GM12892 (cell line): ENCODE measurements around the gene C11orf42.

ENCODE experiments used
- DNase-seq: peaks from one replicate; pipeline ENCODE4 v3.0.0; 2011; ENCODE audit not compliant: insufficient read length
- FAIRE-seq: peaks from 2 replicates; lab custom pipeline; 2011; peaks lifted over from hg19 to GRCh38; lab: Jason Lieb, UNC
- POLR2A ChIP-seq: IDR thresholded peaks from 2 replicates; pipeline ENCODE4 v1.6.1; 2011; ENCODE audit warnings: low read depth, low read length, control low read depth
- POLR2AphosphoS5 ChIP-seq: IDR thresholded peaks from 2 replicates; pipeline ENCODE4 v1.6.1; 2011; ENCODE audit warnings: low read depth, low read length, control low read depth
- TAF1 ChIP-seq: IDR thresholded peaks from 2 replicates; pipeline ENCODE4 v1.6.1; 2011; ENCODE audit warnings: low read depth, mild to moderate bottlenecking, control low read depth, low read length, borderline replicate concordance

The C11orf42 gene

DNA sequence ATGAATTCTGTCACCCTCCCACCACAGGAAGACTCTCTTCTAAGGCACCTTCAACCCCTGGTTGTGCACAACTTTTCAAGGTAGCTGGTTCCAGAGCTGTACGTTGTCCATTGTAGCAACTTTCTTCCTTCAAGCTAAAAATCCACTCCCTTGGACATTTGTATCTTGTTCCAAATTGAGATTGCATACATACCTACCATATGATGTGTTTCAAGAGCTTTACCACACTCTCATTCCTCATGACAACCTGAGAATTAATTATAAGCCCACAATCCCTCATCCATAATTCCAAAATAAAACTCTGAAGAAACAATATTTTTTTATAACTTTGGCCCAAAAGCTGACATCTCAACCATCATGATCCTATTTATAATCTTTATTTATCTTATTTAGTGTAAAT lies 3.3 kb upstream of the C11orf42 start:
- no peak for DNase-seq
- TF ChIP-seq POLR2AphosphoS5 (no peak), TAF1 (no peak), POLR2A (no peak)
- no peak for FAIRE-seq

DNA sequence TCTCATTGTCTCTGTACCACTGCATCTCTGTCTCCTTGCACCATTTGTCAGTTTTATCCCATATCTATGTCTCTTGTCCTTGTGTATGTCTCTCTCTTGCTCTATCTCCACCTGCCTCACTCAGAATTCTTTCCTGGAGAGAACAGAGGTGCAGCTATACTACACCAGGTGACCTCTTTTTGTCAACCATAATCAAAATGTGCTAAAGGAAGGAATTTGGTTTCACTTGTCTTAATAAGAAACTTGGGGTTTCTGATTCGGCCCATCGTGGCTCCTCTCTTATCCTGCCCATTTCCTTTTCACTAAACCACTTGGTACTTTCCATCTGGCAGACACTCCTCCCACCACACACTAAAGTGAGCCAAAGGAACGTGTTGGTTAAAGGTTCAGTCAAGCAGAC lies 2.0 kb upstream of the C11orf42 start:
- DNase-seq (no peak), FAIRE-seq (peak; percentile 90)
- TF ChIP-seq TAF1: no peak
- TF ChIP-seq POLR2AphosphoS5: no peak
- TF ChIP-seq POLR2A: no peak

- TF ChIP-seq POLR2AphosphoS5 (no peak), TAF1 (no peak), POLR2A (no peak)
- DNase-seq: no peak
- FAIRE-seq: no peak
Observed at GRCh38 chr11:6204706-6205105, 651 bp upstream of the C11orf42 start.

DNA sequence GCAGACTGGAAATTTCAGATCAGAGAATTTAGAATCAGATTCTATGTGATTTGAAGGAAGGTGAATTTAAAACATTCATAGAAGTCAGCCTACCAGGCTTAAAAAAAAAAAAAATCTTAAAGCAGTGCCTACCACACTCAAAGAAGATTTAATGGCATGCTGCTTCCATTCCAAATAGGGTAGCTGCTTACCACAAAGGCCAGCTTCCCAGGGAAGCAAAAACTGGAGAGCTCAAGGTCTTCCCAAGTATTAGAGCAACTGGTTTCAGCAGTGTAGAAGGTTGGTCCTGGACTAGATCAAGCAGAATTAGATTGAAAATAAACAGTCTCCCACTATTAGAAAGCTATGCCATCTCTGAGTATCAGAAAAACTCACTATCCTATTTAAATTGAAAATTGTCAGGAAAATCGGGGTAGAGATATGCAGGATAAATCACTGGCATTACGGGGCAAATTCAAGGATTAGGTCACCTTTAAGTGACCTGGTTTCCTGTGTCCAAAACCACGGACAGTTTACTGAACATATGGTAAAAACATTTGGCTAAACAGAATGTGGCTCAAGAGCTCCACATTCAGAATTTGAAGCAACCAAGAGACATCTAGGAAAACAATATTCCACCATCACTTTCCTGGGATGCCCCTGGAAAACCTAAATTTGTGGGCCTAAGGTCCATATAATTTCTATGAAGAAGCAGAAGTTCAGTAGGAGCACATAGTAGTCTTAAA lies 1.3 kb downstream of the C11orf42 start:
- DNase-seq (no peak), FAIRE-seq (no peak)
- TF ChIP-seq POLR2AphosphoS5 (no peak), POLR2A (no peak), TAF1 (no peak)

GRCh38 chr11:6209801-6210200 lies 4.4 kb downstream of the C11orf42 start:
- TF ChIP-seq TAF1: no peak
- TF ChIP-seq POLR2AphosphoS5: no peak
- no peak for TF ChIP-seq POLR2A
- DNase-seq (no peak), FAIRE-seq (no peak)

DNA sequence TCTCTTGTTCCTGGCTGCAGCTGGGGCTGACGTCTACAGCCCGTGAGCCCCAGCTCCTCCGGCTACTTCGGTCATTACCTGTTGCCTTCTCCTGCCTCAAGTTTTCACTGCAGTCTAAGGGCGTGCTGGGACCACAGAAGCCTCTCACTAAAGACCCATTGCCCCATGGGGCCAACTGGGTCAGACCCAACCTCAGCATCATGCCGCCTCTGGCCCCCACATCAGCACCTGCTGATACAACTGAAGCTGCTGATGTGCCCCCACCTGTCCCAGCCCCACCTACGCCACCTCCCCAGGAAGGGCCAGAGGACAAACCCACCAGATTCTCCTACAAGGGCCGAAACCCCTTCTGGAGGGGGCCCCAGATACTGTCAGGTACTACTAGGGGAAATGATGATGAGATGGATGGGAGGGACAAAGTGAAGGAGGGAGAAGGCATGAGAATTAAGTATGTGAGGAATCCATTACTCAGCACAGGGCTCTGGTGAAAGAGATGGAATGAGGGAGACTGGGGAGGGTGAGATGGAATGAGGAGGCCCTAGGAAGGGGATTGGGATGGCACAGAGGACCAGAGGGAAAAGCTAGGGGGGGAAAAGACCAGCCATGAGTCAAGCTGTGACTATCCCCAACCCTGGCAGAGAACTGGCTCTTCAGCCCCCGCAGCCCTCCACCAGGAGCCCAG lies 5.1 kb downstream of the C11orf42 start:
- DNase-seq: no peak
- no peak for FAIRE-seq
- TF ChIP-seq TAF1: no peak
- no peak for TF ChIP-seq POLR2AphosphoS5
- no peak for TF ChIP-seq POLR2A

GRCh38 chr11:6214530-6214929 lies 9.2 kb downstream of the C11orf42 start:
- no peak for DNase-seq
- no peak for FAIRE-seq
- no peak for TF ChIP-seq POLR2AphosphoS5
- no peak for TF ChIP-seq POLR2A
- no peak for TF ChIP-seq TAF1

GRCh38 chr11:6216501-6216900 lies 11.1 kb downstream of the C11orf42 start:
- DNase-seq (no peak), FAIRE-seq (no peak)
- TF ChIP-seq POLR2A: no peak
- no peak for TF ChIP-seq POLR2AphosphoS5
- TF ChIP-seq TAF1: no peak

DNA sequence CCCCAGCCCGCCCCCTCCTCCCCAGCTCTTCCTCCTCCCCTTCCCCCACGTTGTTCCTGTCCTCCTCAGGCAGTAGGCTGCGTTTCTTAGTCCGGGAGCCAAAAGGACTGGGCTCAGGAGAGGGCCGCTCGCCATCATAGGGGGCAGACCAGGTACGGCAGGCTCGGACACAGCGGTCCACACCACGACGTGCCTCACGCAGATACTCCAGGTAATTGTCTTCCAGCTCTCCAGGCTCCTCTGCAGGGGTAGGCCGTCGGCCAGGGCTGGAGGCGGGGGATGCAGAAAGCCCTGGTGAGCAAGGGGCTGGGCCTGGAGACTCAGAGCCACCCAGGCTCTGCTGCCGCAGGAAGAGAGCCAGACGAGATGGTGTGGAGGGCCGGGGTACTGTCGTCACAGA lies 12.4 kb downstream of the C11orf42 start:
- FAIRE-seq (no peak), DNase-seq (no peak)
- no peak for TF ChIP-seq TAF1
- no peak for TF ChIP-seq POLR2A
- no peak for TF ChIP-seq POLR2AphosphoS5

DNA sequence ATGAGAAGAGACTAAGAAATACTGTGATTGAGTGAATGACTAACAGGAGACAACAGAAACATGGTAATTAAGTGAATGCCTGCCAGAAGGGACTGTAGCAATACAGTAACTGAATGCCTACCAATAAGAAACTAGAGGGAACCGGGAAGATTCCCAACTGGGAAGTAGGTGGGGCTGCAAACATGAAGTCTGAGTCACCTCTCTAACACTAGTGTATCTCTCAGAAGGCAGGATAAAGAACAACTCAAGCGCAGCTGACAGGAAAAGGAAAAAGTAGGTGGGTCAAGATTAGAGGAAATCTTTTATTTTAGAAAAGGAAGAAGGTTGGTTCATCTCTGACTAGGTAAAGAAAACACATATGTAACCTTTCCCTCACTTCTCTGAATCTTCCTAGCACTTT lies 14.0 kb downstream of the C11orf42 start:
- DNase-seq (no peak), FAIRE-seq (no peak)
- TF ChIP-seq TAF1 (no peak), POLR2A (no peak), POLR2AphosphoS5 (no peak)

GRCh38 chr11:6223854-6224253 lies 18.5 kb downstream of the C11orf42 start:
- TF ChIP-seq TAF1: no peak
- DNase-seq: no peak
- FAIRE-seq: no peak

DNA sequence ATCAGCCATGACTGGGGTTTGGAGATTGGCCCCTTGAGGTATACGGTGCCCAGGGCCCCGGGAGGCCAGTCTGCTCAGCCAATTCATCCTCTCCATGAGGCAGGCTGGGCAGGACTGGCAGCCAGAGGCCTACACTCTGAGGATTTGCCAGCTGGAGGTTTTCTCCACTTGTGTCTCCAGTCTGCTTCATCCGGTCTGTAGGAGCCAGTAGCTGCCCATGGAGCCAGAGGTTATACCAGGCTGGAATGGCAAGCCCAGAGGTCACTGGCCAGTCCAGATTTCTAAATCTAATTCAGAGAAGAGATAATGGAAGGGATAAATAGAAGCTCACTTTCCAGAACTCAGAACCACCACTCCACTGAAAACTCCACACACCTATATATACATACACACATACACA lies 19.1 kb downstream of the C11orf42 start:
- no peak for TF ChIP-seq TAF1
- TF ChIP-seq POLR2AphosphoS5: no peak
- no peak for TF ChIP-seq POLR2A
- DNase-seq (no peak), FAIRE-seq (peak; percentile 21)
